Measurements from ENCODE around the gene WASF2.

Gene WASF2

GRCh38 chr1:27454610-27455009 lies 35.4 kb downstream of the WASF2 start:
- Histone ChIP-seq H3K4me1 (ENCODE audit: insufficient read depth, low read length) (no peaks in the 10 kb centered on the region), H3K4me2 (ENCODE audit: insufficient read depth, low read length) (no peak overlapping the region), H3K27ac (ENCODE audit: low read length) (no peak overlapping the region), H3K9me3 (ENCODE audit: insufficient read depth, low read length, severe bottlenecking) (no peaks in the 10 kb centered on the region), H3K36me3 (ENCODE audit: insufficient read depth, low read length) (no peaks in the 10 kb centered on the region), H3K27me3 (ENCODE audit: insufficient read depth, low read length, poor library complexity) (no peaks in the 10 kb centered on the region), H3K9ac (ENCODE audit: low read depth, low read length) (no peak overlapping the region), H2AFZ (ENCODE audit: low read depth, low read length) (no peak overlapping the region), H4K20me1 (ENCODE audit: insufficient read depth, low read length) (peaks cover 13% of the 10 kb centered on the region; the same call in 1 of the 2 replicates), H3K4me3 (ENCODE audit: low read depth in 1 of 2, low read length in 2 of 2) (no peak overlapping the region), H3K79me2 (ENCODE audit: insufficient read depth, low read length) (peaks cover 93% of the 10 kb centered on the region)
- ATAC-seq (ENCODE audit: insufficient read depth, low read depth) (no peak), DNase-seq (no peak)
- no peak for TF ChIP-seq EZH2 (IDR thresholded peaks at IDR 0.05; ENCODE audit: borderline replicate concordance, low read depth, low read length, severe bottlenecking)
- no peak for TF ChIP-seq CTCF (IDR thresholded peaks at IDR 0.05; ENCODE audit: borderline replicate concordance, extremely low read depth, low read length, poor library complexity, severe bottlenecking)

- Histone ChIP-seq H3K4me1 (ENCODE audit: insufficient read depth, low read length) (no peaks in the 10 kb centered on the region), H3K79me2 (ENCODE audit: insufficient read depth, low read length) (peaks cover 91% of the 10 kb centered on the region)
Measured at GRCh38 chr1:27451343-27451742, 38.6 kb downstream of the WASF2 start.

GRCh38 chr1:27448982-27449381 lies 41.0 kb downstream of the WASF2 start:
- no peak overlapping the region for H3K27ac ChIP-seq (ENCODE audit: low read length)
- H4K20me1 ChIP-seq (ENCODE audit: insufficient read depth, low read length), result peaks cover 23% of the 10 kb centered on the region
- peaks cover 87% of the 10 kb centered on the region for H3K79me2 ChIP-seq (ENCODE audit: insufficient read depth, low read length)
- no peak for DNase-seq
- no peak overlapping the region for H2AFZ ChIP-seq (ENCODE audit: low read depth, low read length)
- H3K4me3 ChIP-seq (ENCODE audit: low read depth in 1 of 2, low read length in 2 of 2), result no peak overlapping the region
- H3K9ac ChIP-seq (ENCODE audit: low read depth, low read length), result no peak overlapping the region
- H3K4me1 ChIP-seq (ENCODE audit: insufficient read depth, low read length), result no peaks in the 10 kb centered on the region
- TF ChIP-seq EZH2 (IDR thresholded peaks at IDR 0.05; ENCODE audit: borderline replicate concordance, low read depth, low read length, severe bottlenecking), result no peak
- no peak for TF ChIP-seq CTCF (IDR thresholded peaks at IDR 0.05; ENCODE audit: borderline replicate concordance, extremely low read depth, low read length, poor library complexity, severe bottlenecking)
- no peaks in the 10 kb centered on the region for H3K27me3 ChIP-seq (ENCODE audit: insufficient read depth, low read length, poor library complexity)
- H3K9me3 ChIP-seq (ENCODE audit: insufficient read depth, low read length, severe bottlenecking), result no peaks in the 10 kb centered on the region
- H3K4me2 ChIP-seq (ENCODE audit: insufficient read depth, low read length), result no peak overlapping the region
- ATAC-seq (ENCODE audit: insufficient read depth, low read depth), result no peak
- peaks cover 8% of the 10 kb centered on the region; the same call in 1 of the 2 replicates for H3K36me3 ChIP-seq (ENCODE audit: insufficient read depth, low read length)

More at GRCh38 chr1:27451343-27451742, 38.6 kb downstream of the WASF2 start:
- no peak overlapping the region for H3K4me3 ChIP-seq (ENCODE audit: low read depth in 1 of 2, low read length in 2 of 2)
- TF ChIP-seq EZH2 (IDR thresholded peaks at IDR 0.05; ENCODE audit: borderline replicate concordance, low read depth, low read length, severe bottlenecking) (no peak), CTCF (IDR thresholded peaks at IDR 0.05; ENCODE audit: borderline replicate concordance, extremely low read depth, low read length, poor library complexity, severe bottlenecking) (no peak)
- H3K9me3 ChIP-seq (ENCODE audit: insufficient read depth, low read length, severe bottlenecking), result no peaks in the 10 kb centered on the region
- no peak overlapping the region for H2AFZ ChIP-seq (ENCODE audit: low read depth, low read length)
- peaks cover 25% of the 10 kb centered on the region for H4K20me1 ChIP-seq (ENCODE audit: insufficient read depth, low read length)
- H3K9ac ChIP-seq (ENCODE audit: low read depth, low read length), result no peak overlapping the region
- no peaks in the 10 kb centered on the region for H3K27me3 ChIP-seq (ENCODE audit: insufficient read depth, low read length, poor library complexity)
- ATAC-seq (ENCODE audit: insufficient read depth, low read depth) (no peak; the same call in 2 of the 3 replicates), DNase-seq (no peak)
- H3K4me2 ChIP-seq (ENCODE audit: insufficient read depth, low read length), result no peak overlapping the region
- H3K36me3 ChIP-seq (ENCODE audit: insufficient read depth, low read length), result peaks cover 8% of the 10 kb centered on the region; the same call in 1 of the 2 replicates
- no peak overlapping the region for H3K27ac ChIP-seq (ENCODE audit: low read length)

- Histone ChIP-seq H3K27me3 (ENCODE audit: insufficient read depth, low read length, poor library complexity) (no peaks in the 10 kb centered on the region), H3K79me2 (ENCODE audit: insufficient read depth, low read length) (peaks cover 86% of the 10 kb centered on the region), H4K20me1 (ENCODE audit: insufficient read depth, low read length) (peaks cover 23% of the 10 kb centered on the region), H3K4me2 (ENCODE audit: insufficient read depth, low read length) (no peak overlapping the region), H3K4me3 (ENCODE audit: low read depth in 1 of 2, low read length in 2 of 2) (no peak overlapping the region), H2AFZ (ENCODE audit: low read depth, low read length) (no peak overlapping the region), H3K9ac (ENCODE audit: low read depth, low read length) (no peak overlapping the region), H3K4me1 (ENCODE audit: insufficient read depth, low read length) (no peaks in the 10 kb centered on the region), H3K36me3 (ENCODE audit: insufficient read depth, low read length) (peaks cover 8% of the 10 kb centered on the region; the same call in 1 of the 2 replicates), H3K9me3 (ENCODE audit: insufficient read depth, low read length, severe bottlenecking) (no peaks in the 10 kb centered on the region), H3K27ac (ENCODE audit: low read length) (no peak overlapping the region)
- ATAC-seq (ENCODE audit: insufficient read depth, low read depth) (no peak), DNase-seq (no peak)
- TF ChIP-seq EZH2 (IDR thresholded peaks at IDR 0.05; ENCODE audit: borderline replicate concordance, low read depth, low read length, severe bottlenecking) (no peak), CTCF (IDR thresholded peaks at IDR 0.05; ENCODE audit: borderline replicate concordance, extremely low read depth, low read length, poor library complexity, severe bottlenecking) (no peak)
Measured at GRCh38 chr1:27447883-27448282, 42.1 kb downstream of the WASF2 start.

Data from DND-41 (cell line).